Measurements from ENCODE around the gene SYT8.
"Not testable (repeated sequence)": the region's sequence is repeated elsewhere in the genome, so short reads cannot be mapped to it uniquely, and the experiment has no call there.

The SYT8 gene

GRCh38 chr11:1834779-1835670, at the start of gene SYT8:
SYT8 (plus strand) TSS chr11:1834990; CDS start chr11:1835106, 116 bp downstream.
- no peak for DNase-seq

GRCh38 chr11:1785749-1786413, 48.9 kb upstream of the SYT8 start:
- DNase-seq: no peak

- no peak for DNase-seq
These were observed 48.3 kb upstream of the SYT8 start for GRCh38 chr11:1786466-1786865.

- DNase-seq: no peak
These were observed 42.9 kb upstream of the SYT8 start for GRCh38 chr11:1791912-1792311.

- no peak for DNase-seq
These were observed 42.3 kb upstream of the SYT8 start for GRCh38 chr11:1792461-1792860.

GRCh38 chr11:1793081-1793480, 41.7 kb upstream of the SYT8 start:
- DNase-seq: no peak

GRCh38 chr11:1796413-1797011, 38.3 kb upstream of the SYT8 start:
- DNase-seq: no peak

GRCh38 chr11:1797391-1798125, 37.2 kb upstream of the SYT8 start:
- no peak for DNase-seq

- DNase-seq: no peak
These were observed 31.5 kb upstream of the SYT8 start for GRCh38 chr11:1803246-1803645.

GRCh38 chr11:1803835-1804519, 30.8 kb upstream of the SYT8 start:
- DNase-seq: not testable (repeated sequence)

GRCh38 chr11:1805525-1805924, 29.3 kb upstream of the SYT8 start:
- DNase-seq: no peak

- DNase-seq: no peak
These were observed 27.4 kb upstream of the SYT8 start for GRCh38 chr11:1807264-1807995.

- DNase-seq: no peak
These were observed 24.0 kb upstream of the SYT8 start for GRCh38 chr11:1810761-1811160.

GRCh38 chr11:1812274-1812673, 22.5 kb upstream of the SYT8 start:
- no peak for DNase-seq

GRCh38 chr11:1812801-1813200, 22.0 kb upstream of the SYT8 start:
- DNase-seq: no peak

- not testable (repeated sequence) for DNase-seq
These were observed 21.4 kb upstream of the SYT8 start for GRCh38 chr11:1813356-1813755.

- DNase-seq: no peak
These were observed 20.1 kb upstream of the SYT8 start for GRCh38 chr11:1814691-1815090.

GRCh38 chr11:1815311-1815710, 19.5 kb upstream of the SYT8 start:
- no peak for DNase-seq

- no peak for DNase-seq
These were observed 19.0 kb upstream of the SYT8 start for GRCh38 chr11:1815751-1816150.

GRCh38 chr11:1817000-1817399, 17.8 kb upstream of the SYT8 start:
- no peak for DNase-seq

GRCh38 chr11:1817511-1817910, 17.3 kb upstream of the SYT8 start:
- no peak for DNase-seq

- DNase-seq: no peak
These were observed 15.7 kb upstream of the SYT8 start for GRCh38 chr11:1819074-1819473.

Data from fibroblast of skin of right biceps (primary cell).